ENCODE results near the gene ANXA10.

GRCh38 chr4:168139336-168139735 is 47.0 kb downstream of the ANXA10 start:
- TF ChIP-seq CTCF (IDR thresholded peaks at IDR 0.05; ENCODE audit: extremely low read depth in 1 of 2, insufficient read depth in 1 of 2, low read depth in 1 of 2, low read length in 2 of 2) (no peak), GATA2 (IDR thresholded peaks at IDR 0.05; ENCODE audit: insufficient read depth, insufficient read length, low read depth, low read length) (no peak), POLR2A (IDR thresholded peaks at IDR 0.05; ENCODE audit: low read depth, low read length) (no peak), MYC (IDR thresholded peaks at IDR 0.05; ENCODE audit: low read depth, low read length) (no peak), JUN (IDR thresholded peaks at IDR 0.05; ENCODE audit: borderline replicate concordance, insufficient read depth, insufficient read length, low read depth) (no peak), EZH2 (IDR thresholded peaks at IDR 0.05; ENCODE audit: borderline replicate concordance, low read depth, low read length, severe bottlenecking) (no peak), POLR2AphosphoS5 (IDR thresholded peaks at IDR 0.05; ENCODE audit: insufficient read depth, low read depth, low read length) (no peak)
